Measurements from ENCODE around the gene MAP4K5.

DNA sequence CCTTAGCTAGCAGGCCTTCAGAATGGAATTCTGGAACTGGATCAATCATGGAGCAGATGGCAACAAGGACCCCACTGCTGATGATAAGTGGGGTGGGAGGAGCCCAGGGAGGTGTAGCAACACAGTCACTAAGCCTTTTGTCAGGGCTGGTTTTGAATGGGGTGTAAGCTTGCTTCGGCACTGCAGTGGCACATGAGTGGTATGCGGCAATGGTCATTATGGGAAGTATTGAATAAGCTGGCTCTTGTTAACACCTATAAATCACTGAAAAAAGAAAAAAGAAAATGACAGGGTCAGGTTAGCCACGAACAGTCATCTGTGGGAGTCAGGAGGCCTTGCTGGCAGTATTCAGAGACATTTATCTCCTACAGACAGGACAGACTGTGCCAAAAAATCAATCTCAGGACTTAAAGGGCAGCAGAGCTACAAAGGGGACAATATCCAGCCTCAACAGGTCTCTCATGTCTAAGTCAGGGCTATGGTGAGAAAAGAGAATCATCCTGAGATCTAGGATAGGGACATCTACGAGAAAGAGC lies 154.8 kb downstream of the MAP4K5 start:
- TF ChIP-seq, protein P1, sequence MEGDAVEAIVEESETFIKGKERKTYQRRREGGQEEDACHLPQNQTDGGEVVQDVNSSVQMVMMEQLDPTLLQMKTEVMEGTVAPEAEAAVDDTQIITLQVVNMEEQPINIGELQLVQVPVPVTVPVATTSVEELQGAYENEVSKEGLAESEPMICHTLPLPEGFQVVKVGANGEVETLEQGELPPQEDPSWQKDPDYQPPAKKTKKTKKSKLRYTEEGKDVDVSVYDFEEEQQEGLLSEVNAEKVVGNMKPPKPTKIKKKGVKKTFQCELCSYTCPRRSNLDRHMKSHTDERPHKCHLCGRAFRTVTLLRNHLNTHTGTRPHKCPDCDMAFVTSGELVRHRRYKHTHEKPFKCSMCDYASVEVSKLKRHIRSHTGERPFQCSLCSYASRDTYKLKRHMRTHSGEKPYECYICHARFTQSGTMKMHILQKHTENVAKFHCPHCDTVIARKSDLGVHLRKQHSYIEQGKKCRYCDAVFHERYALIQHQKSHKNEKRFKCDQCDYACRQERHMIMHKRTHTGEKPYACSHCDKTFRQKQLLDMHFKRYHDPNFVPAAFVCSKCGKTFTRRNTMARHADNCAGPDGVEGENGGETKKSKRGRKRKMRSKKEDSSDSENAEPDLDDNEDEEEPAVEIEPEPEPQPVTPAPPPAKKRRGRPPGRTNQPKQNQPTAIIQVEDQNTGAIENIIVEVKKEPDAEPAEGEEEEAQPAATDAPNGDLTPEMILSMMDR (optimal IDR thresholded peaks at IDR 0.05 in 1 of 3, IDR thresholded peaks at IDR 0.05 in 1 of 3, conservative IDR thresholded peaks at IDR 0.05 in 1 of 3; ENCODE audit: extremely low read depth in 1 of 3, insufficient read depth in 2 of 3, low read length in 3 of 3) = no peak
- no peak for TF ChIP-seq EZH2 (IDR thresholded peaks at IDR 0.05; ENCODE audit: low read length)

Data from keratinocyte (primary cell).